WTC11 (cell line): ENCODE data around the gene RAB11FIP3.

Source experiments
- ATF2 ChIP-seq: sonication (generic); formaldehyde crosslinking; IDR thresholded peaks from 2 replicates; pipeline ENCODE4 v1.8.1; 2022; ENCODE audit warnings: low read depth, missing genetic modification reagents, borderline replicate concordance
- CREB1 ChIP-seq: sonication (generic); formaldehyde crosslinking; IDR thresholded peaks from 2 replicates; pipeline ENCODE4 v1.8.0; 2023; ENCODE audit warnings: mild to moderate bottlenecking, missing genetic modification reagents
- CTCF ChIP-seq: fragments of 200-600 bp; IDR thresholded peaks from 2 replicates; pipeline ENCODE4 v1.8.0; 2022; ENCODE audit warnings: antibody characterized with exemption
- FOXJ3 ChIP-seq: sonication (generic); formaldehyde crosslinking; IDR thresholded peaks from 2 replicates; pipeline ENCODE4 v1.9.0; 2021; ENCODE audit warnings: missing genetic modification reagents, mild to moderate bottlenecking, borderline replicate concordance
- NFE2L1 ChIP-seq: sonication (generic); formaldehyde crosslinking; IDR thresholded peaks from 2 replicates; pipeline ENCODE4 v1.8.1; 2023; ENCODE audit warnings: missing genetic modification reagents
- ZBTB21 ChIP-seq: sonication (generic); formaldehyde crosslinking; IDR thresholded peaks from 2 replicates; pipeline ENCODE4 v1.8.1; 2023; ENCODE audit warnings: mild to moderate bottlenecking, missing genetic modification reagents, borderline replicate concordance
- ZBTB43 ChIP-seq: sonication (generic); formaldehyde crosslinking; IDR thresholded peaks from 2 replicates; pipeline ENCODE4 v1.8.1; 2023; ENCODE audit warnings: mild to moderate bottlenecking, missing genetic modification reagents
- ZNF121 ChIP-seq: sonication (generic); formaldehyde crosslinking; IDR thresholded peaks from 2 replicates; pipeline ENCODE4 v1.8.0; 2023; ENCODE audit warnings: missing genetic modification reagents
- ZNF263 ChIP-seq: sonication (generic); formaldehyde crosslinking; IDR thresholded peaks from 2 replicates; pipeline ENCODE4 v1.8.1; 2022; ENCODE audit warnings: low read depth, mild to moderate bottlenecking, moderate library complexity, missing genetic modification reagents
- TF ChIP-seq, protein P1 (sequence below): sonication (generic); formaldehyde crosslinking; IDR thresholded peaks from 2 replicates; pipeline ENCODE4 v1.8.0; 2022; ENCODE audit warnings: mild to moderate bottlenecking, missing genetic modification reagents

DNA sequence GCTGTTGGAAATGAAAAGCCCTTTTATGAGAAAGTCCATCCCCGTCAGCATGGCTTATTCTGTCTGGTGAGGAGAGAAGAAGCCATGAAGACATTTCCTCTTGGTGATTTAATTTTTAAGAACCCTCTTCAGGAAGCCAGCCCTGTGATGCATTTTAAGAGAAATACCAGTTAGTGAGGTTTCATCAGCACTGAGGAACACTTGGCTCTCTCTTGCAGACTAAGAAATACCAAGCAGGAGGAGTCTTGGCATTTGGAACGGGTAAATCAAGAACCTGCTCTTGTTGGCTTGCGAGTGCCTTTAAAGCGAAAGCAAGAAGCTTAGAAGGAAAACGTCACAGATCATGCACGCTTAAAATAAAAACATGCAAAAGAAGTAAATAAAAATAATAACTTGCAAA lies 17.5 kb downstream of the RAB11FIP3 start:
- TF ChIP-seq ZBTB43 (CRISPR knock-in tag) (no peak), ZNF263 (CRISPR knock-in tag) (no peak), CREB1 (no peak), CTCF (no peak), ATF2 (CRISPR knock-in tag) (no peak), ZNF121 (CRISPR knock-in tag) (no peak), ZBTB21 (CRISPR knock-in tag) (no peak), NFE2L1 (no peak), FOXJ3 (CRISPR knock-in tag) (no peak)
- TF ChIP-seq, protein P1, sequence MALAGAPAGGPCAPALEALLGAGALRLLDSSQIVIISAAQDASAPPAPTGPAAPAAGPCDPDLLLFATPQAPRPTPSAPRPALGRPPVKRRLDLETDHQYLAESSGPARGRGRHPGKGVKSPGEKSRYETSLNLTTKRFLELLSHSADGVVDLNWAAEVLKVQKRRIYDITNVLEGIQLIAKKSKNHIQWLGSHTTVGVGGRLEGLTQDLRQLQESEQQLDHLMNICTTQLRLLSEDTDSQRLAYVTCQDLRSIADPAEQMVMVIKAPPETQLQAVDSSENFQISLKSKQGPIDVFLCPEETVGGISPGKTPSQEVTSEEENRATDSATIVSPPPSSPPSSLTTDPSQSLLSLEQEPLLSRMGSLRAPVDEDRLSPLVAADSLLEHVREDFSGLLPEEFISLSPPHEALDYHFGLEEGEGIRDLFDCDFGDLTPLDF (CRISPR knock-in tag), result no peak
